Tibial nerve (tissue), 4 donors: ENCODE results near the gene AEBP1. TPM values are rescaled to one million over a fixed set of nuclear protein-coding genes. Genes with fewer than 3 reads are reported as not detected.

ENCODE experiments used
- DNase-seq, 2 donors: peaks; one replicate each; pipeline ENCODE4 v3.0.0-alpha.2; 2019; ENCODE audit warnings: low spot score in 2 of 2
- H3K27ac ChIP-seq, 4 donors: fragments of 200-600 bp; sonication (generic) in 3 of 4; one replicate each; pipeline ENCODE4 v1.5.1; 2017 to 2019; ENCODE audit warnings: mild to moderate bottlenecking in 1 of 4
- H3K27me3 ChIP-seq, 2 donors: fragments of 200-600 bp; sonication (generic) in 1 of 2; one replicate each; pipeline versions ENCODE4 v1.5.1 to v1.6.0; 2017 to 2019
- H3K36me3 ChIP-seq, 3 donors: fragments of 200-600 bp; sonication (generic); one replicate each; pipeline ENCODE4 v1.5.1; 2018 to 2019
- H3K4me1 ChIP-seq, 4 donors: fragments of 200-600 bp; sonication (generic) in 3 of 4; one replicate each; pipeline ENCODE4 v1.5.1; 2017 to 2019
- H3K4me3 ChIP-seq, 4 donors: fragments of 200-600 bp; sonication (generic) in 3 of 4; one replicate each; pipeline ENCODE4 v1.5.1; 2017 to 2019; ENCODE audit warnings: mild to moderate bottlenecking in 1 of 4, moderate library complexity in 1 of 4
- H3K9me3 ChIP-seq, 4 donors: fragments of 200-600 bp; sonication (generic) in 3 of 4; one replicate each; pipeline ENCODE4 v1.5.1; 2017 to 2019
- CTCF ChIP-seq, 5 experiments: fragments of 200-600 bp in 3 of 5; fragments of 450-650 bp in 2 of 5; sonication (generic) in 3 of 5; IDR thresholded peaks; one replicate each; pipeline ENCODE4 v1.5.1; 2016 to 2019; ENCODE audit warnings: antibody characterized with exemption in 5 of 5, mild to moderate bottlenecking in 3 of 5, moderate library complexity in 2 of 5
- EP300 ChIP-seq, 2 donors: sonication (generic); formaldehyde crosslinking; IDR thresholded peaks; one replicate each; pipeline ENCODE4 v1.6.1; 2017; ENCODE audit warnings: antibody characterized with exemption in 2 of 2, mild to moderate bottlenecking in 1 of 2
- POLR2A ChIP-seq, 2 donors: fragments of 450-650 bp; IDR thresholded peaks; one replicate each; pipeline ENCODE4 v1.6.1; 2017; ENCODE audit warnings: antibody characterized with exemption in 2 of 2, mild to moderate bottlenecking in 2 of 2, moderate library complexity in 2 of 2
- WGBS, 2 donors: methylation state at CpG; one replicate each; pipeline ENCODE4 v1.1.5; 2018; 5-methylcytosine and 5-hydroxymethylcytosine counted together
- total RNA-seq, 4 donors: library from RNA; depleted of rRNA; stranded (reverse); fragments of >200 nt; gene quantifications; one replicate each; pipeline ENCODE4 v1.1.0, GENCODE V29; 2016

The AEBP1 gene
- total RNA-seq, 4 donors from 2014 or later = 142 to 440 (median 264) TPM

DNA sequence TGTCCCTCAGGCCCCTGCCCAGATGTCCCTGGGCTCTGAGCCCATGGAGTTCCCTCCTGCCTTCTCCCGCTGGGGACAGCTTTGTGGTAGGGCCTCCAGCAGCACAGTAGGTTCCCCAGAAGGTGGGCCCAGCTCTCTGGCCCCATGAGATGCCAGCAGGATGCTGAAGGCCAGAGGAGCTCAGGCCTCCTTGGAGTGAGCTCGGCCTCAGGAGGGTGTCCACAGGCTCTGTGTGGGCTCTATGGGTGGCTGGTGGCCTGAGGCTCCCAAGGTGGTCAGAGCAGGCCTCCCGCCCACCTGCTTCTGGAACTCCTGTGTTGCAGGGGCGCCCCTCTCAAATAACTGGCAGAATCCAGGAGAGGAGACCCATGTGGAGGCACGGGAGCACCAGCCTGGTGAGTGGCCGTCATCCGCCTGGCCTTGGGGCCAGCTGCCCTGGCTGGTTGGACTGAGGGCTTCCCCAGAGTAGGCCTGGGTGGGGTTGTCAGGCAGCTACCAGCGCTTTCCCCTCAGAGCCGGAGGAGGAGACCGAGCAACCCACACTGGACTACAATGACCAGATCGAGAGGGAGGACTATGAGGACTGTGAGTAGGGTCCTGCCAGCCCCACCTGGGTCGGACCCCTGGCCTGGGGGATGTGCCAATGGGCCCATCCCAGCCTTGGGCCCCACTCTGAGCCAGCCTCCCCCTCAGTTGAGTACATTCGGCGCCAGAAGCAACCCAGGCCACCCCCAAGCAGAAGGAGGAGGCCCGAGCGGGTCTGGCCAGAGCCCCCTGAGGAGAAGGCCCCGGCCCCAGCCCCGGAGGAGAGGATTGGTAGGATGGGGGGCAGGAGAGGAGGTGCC is 3.2 kb downstream of the AEBP1 start:
- no peak for DNase-seq
- H3K4me3 ChIP-seq = no peak overlapping the region
- TF ChIP-seq POLR2A (IDR thresholded peaks at IDR 0.05) (no peak), CTCF (IDR thresholded peaks at IDR 0.05) (no peak), EP300 (IDR thresholded peaks at IDR 0.05) (no peak)
- 90 to 92% methylated on average over 13 to 17 of the region's 18 CpGs for WGBS, 2 donors
- peaks cover 0 to 55% (median 21%) of the 10 kb centered on the region in 4 donors for H3K4me1 ChIP-seq
- no peaks in the 10 kb centered on the region for H3K27me3 ChIP-seq
- H3K9me3 ChIP-seq = no peaks in the 10 kb centered on the region
- H3K27ac ChIP-seq = peak overlapping the region; percentile 13 to 97 (median 82)
- H3K36me3 ChIP-seq = peaks cover 0 to 59% (median 0%) of the 10 kb centered on the region in 3 donors

- peak overlapping the region in 3 of 4 donors; percentile 13 to 97 (median 91) for H3K27ac ChIP-seq
- no peaks in the 10 kb centered on the region for H3K27me3 ChIP-seq
- WGBS, 2 donors = 84 to 90% methylated on average over 19 to 21 of the region's 21 CpGs
- no peak overlapping the region for H3K4me3 ChIP-seq
- TF ChIP-seq EP300 (IDR thresholded peaks at IDR 0.05) (no peak), CTCF (IDR thresholded peaks at IDR 0.05) (no peak), POLR2A (IDR thresholded peaks at IDR 0.05) (no peak)
- no peak for DNase-seq
- H3K36me3 ChIP-seq = peaks cover 0 to 68% (median 0%) of the 10 kb centered on the region in 3 donors
- H3K9me3 ChIP-seq = no peaks in the 10 kb centered on the region
- H3K4me1 ChIP-seq = peaks cover 0 to 47% (median 18%) of the 10 kb centered on the region in 4 donors
These were observed 4.0 kb downstream of the AEBP1 start for GRCh38 chr7:44107961-44108767.

- no peak overlapping the region for H3K4me3 ChIP-seq
- WGBS, 2 donors = 76 to 81% methylated on average over 19 to 21 of the region's 21 CpGs
- peaks cover 0 to 77% (median 0%) of the 10 kb centered on the region in 3 donors for H3K36me3 ChIP-seq
- no peak for TF ChIP-seq POLR2A (IDR thresholded peaks at IDR 0.05)
- TF ChIP-seq EP300 (IDR thresholded peaks at IDR 0.05) = no peak
- peak in 1 of 5 experiments; percentile 6 for TF ChIP-seq CTCF (IDR thresholded peaks at IDR 0.05)
- peak overlapping the region in 2 of 4 donors; percentile 11 to 97 for H3K27ac ChIP-seq
- H3K27me3 ChIP-seq = no peaks in the 10 kb centered on the region
- no peaks in the 10 kb centered on the region for H3K9me3 ChIP-seq
- no peak for DNase-seq
- peaks cover 0 to 38% (median 14%) of the 10 kb centered on the region in 4 donors for H3K4me1 ChIP-seq
These were observed 4.9 kb downstream of the AEBP1 start for GRCh38 chr7:44108768-44109750.

- H3K27me3 ChIP-seq = no peaks in the 10 kb centered on the region
- peaks cover 0 to 30% (median 10%) of the 10 kb centered on the region in 4 donors for H3K4me1 ChIP-seq
- DNase-seq = no peak
- no peak overlapping the region for H3K4me3 ChIP-seq
- 91 to 92% methylated on average over 13 to 17 of the region's 18 CpGs for WGBS, 2 donors
- no peak for TF ChIP-seq EP300 (IDR thresholded peaks at IDR 0.05)
- no peak for TF ChIP-seq CTCF (IDR thresholded peaks at IDR 0.05)
- TF ChIP-seq POLR2A (IDR thresholded peaks at IDR 0.05) = no peak
- H3K36me3 ChIP-seq = peaks cover 0 to 86% (median 0%) of the 10 kb centered on the region in 3 donors
- no peak overlapping the region for H3K27ac ChIP-seq
- no peaks in the 10 kb centered on the region for H3K9me3 ChIP-seq
These were observed 5.8 kb downstream of the AEBP1 start for GRCh38 chr7:44109991-44110390.
